ENCODE results near the gene SRI. TPM values are rescaled to one million over a fixed set of nuclear protein-coding genes. Genes with fewer than 3 reads are reported as not detected.
"Not testable (repeated sequence)": the region's sequence is repeated elsewhere in the genome, so short reads cannot be mapped to it uniquely, and the experiment has no call there.

The SRI gene
- total RNA-seq, 1 donor from 2014 or later = 120 TPM

DNA sequence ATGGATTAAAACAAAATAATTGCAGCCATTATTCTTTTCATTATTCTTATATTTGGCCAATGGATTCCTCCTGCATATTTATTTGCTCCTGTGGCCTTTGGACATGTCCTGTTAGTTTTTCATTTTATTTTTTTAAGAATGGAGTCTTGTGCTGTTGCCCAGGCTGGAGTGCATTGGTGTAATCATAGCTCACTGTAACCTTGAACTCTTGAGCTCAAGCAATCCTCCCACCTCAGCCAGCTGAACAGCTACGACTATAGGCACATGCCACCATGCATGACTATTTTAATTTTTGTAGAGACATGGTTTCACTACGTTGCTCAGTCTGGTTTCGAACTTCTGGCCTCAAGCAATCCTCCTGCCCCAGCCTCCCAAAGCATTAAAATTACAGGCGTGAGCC lies 42.7 kb upstream of the SRI start:
- H3K27me3 Mint-ChIP-seq = peaks cover 10% of the 10 kb centered on the region
- no peak for DNase-seq (ENCODE audit: extremely low spot score, unreplicated experiment)

GRCh38 chr7:88260719-88261118 lies 40.9 kb upstream of the SRI start:
- no peak for DNase-seq (ENCODE audit: extremely low spot score, unreplicated experiment)
- Mint-ChIP-seq H3K4me3 (no peak overlapping the region), H3K4me1 (ENCODE audit: unreplicated experiment) (no peaks in the 10 kb centered on the region), H3K9me3 (no peaks in the 10 kb centered on the region), H3K27me3 (peaks cover 13% of the 10 kb centered on the region), H3K36me3 (no peaks in the 10 kb centered on the region), H3K27ac (no peak overlapping the region)
- TF ChIP-seq, protein P1, sequence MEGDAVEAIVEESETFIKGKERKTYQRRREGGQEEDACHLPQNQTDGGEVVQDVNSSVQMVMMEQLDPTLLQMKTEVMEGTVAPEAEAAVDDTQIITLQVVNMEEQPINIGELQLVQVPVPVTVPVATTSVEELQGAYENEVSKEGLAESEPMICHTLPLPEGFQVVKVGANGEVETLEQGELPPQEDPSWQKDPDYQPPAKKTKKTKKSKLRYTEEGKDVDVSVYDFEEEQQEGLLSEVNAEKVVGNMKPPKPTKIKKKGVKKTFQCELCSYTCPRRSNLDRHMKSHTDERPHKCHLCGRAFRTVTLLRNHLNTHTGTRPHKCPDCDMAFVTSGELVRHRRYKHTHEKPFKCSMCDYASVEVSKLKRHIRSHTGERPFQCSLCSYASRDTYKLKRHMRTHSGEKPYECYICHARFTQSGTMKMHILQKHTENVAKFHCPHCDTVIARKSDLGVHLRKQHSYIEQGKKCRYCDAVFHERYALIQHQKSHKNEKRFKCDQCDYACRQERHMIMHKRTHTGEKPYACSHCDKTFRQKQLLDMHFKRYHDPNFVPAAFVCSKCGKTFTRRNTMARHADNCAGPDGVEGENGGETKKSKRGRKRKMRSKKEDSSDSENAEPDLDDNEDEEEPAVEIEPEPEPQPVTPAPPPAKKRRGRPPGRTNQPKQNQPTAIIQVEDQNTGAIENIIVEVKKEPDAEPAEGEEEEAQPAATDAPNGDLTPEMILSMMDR (conservative IDR thresholded peaks at IDR 0.05) = no peak

More for the DNA sequence above, 42.7 kb upstream of the SRI start:
- Mint-ChIP-seq H3K27ac (no peak overlapping the region), H3K9me3 (no peaks in the 10 kb centered on the region), H3K36me3 (peaks cover 3% of the 10 kb centered on the region), H3K4me1 (ENCODE audit: unreplicated experiment) (no peaks in the 10 kb centered on the region), H3K4me3 (no peak overlapping the region)
- TF ChIP-seq, protein P1 (conservative IDR thresholded peaks at IDR 0.05) = no peak

GRCh38 chr7:88259656-88260380 lies 40.0 kb upstream of the SRI start:
- no peaks in the 10 kb centered on the region for H3K36me3 Mint-ChIP-seq
- no peak for DNase-seq (ENCODE audit: extremely low spot score, unreplicated experiment)
- TF ChIP-seq, protein P1 (conservative IDR thresholded peaks at IDR 0.05) = no peak
- H3K9me3 Mint-ChIP-seq = no peaks in the 10 kb centered on the region
- H3K27me3 Mint-ChIP-seq = peaks cover 13% of the 10 kb centered on the region
- no peaks in the 10 kb centered on the region for H3K4me1 Mint-ChIP-seq (ENCODE audit: unreplicated experiment)
- no peak overlapping the region for H3K27ac Mint-ChIP-seq
- no peak overlapping the region for H3K4me3 Mint-ChIP-seq

DNA sequence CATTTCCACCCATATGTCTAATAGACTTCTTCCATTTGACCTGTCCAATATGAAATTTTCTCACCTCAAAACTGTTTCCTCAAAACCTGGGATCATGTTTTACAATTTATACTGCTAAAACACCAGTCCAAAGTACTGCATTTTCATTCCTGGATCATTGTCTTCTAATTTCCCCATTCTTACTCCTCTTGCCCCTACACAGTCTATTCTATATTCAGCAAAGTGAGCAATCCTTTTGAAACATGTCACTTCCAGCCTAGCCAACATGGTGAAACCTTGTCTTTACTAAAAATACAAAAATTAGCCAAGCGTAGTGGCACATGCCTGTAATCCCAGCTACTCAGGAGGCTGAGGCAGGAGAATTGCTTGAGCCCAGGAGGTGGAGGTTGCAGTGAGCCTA lies 38.5 kb upstream of the SRI start:
- not testable (repeated sequence) for H3K4me3 Mint-ChIP-seq; DNase-seq (ENCODE audit: extremely low spot score, unreplicated experiment); H3K4me1 Mint-ChIP-seq (ENCODE audit: unreplicated experiment); H3K9me3 Mint-ChIP-seq; H3K27ac Mint-ChIP-seq; H3K36me3 Mint-ChIP-seq
- H3K27me3 Mint-ChIP-seq = peaks cover 17% of the 10 kb centered on the region

- Mint-ChIP-seq H3K9me3 (peaks cover 9% of the 10 kb centered on the region), H3K4me3 (no peak overlapping the region), H3K36me3 (no peaks in the 10 kb centered on the region), H3K27me3 (peaks cover 17% of the 10 kb centered on the region), H3K27ac (no peak overlapping the region), H3K4me1 (ENCODE audit: unreplicated experiment) (no peaks in the 10 kb centered on the region)
- no peak for DNase-seq (ENCODE audit: extremely low spot score, unreplicated experiment)
- TF ChIP-seq, protein P1 (conservative IDR thresholded peaks at IDR 0.05) = no peak
Observed at GRCh38 chr7:88256906-88257305, 37.1 kb upstream of the SRI start.

DNA sequence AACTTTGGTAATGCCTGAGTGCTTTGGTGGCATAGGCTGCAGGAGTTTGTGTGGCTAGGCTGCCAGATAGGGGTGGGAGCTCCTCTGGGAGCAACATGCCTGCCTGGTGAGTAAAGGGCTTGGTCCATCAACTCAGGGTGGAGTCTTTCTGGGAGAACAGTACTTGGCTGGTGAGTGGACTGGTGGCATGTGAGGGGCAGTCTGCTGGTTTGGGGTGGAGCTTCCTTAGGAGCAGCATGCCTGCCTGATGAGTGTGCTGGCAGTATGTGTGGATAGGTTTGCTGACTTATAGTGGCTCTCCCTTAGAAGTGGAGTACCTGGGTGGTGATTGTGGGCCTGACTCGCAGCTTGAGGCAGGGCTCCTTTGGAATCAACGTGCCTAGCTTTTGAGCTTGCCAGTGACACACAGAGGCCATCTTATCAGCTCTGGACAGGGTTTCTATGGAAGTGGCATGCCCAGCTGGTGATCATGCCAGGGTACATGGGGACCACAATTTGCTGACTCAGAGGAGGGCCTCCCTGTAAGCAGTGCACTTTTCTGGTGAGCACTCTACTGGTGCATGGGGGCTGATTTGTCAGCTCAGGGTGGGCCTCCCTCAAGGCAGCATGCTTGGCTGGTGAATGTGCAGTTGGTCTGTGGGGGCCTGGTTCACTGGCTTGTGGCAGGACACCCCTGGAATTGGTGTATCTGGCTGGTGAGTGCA lies 35.0 kb upstream of the SRI start:
- peaks cover 13% of the 10 kb centered on the region for H3K9me3 Mint-ChIP-seq
- peaks cover 17% of the 10 kb centered on the region for H3K27me3 Mint-ChIP-seq
- TF ChIP-seq, protein P1 (conservative IDR thresholded peaks at IDR 0.05) = no peak
- DNase-seq (ENCODE audit: extremely low spot score, unreplicated experiment) = no peak
- H3K4me1 Mint-ChIP-seq (ENCODE audit: unreplicated experiment) = no peaks in the 10 kb centered on the region
- no peak overlapping the region for H3K27ac Mint-ChIP-seq
- H3K36me3 Mint-ChIP-seq = no peaks in the 10 kb centered on the region
- H3K4me3 Mint-ChIP-seq = no peak overlapping the region

Measured in type B pancreatic cell (in vitro differentiated cells).